ENCODE measurements around the gene TLN1. TPM values are rescaled to one million over a fixed set of nuclear protein-coding genes. Genes with fewer than 3 reads are reported as not detected.

Gene TLN1
- 445 and 453 TPM in 2 replicates for total RNA-seq

GRCh38 chr9:35732185-35732799 is at the start of gene TLN1, which contains the start of gene CREB3:
TSS of gene TLN1 (minus strand) at chr9:35732195. CDS start at chr9:35725694, 6,501 bp downstream.
TSS of gene CREB3 (plus strand) at chr9:35732666. CDS start at chr9:35732773, 107 bp downstream.

DNA sequence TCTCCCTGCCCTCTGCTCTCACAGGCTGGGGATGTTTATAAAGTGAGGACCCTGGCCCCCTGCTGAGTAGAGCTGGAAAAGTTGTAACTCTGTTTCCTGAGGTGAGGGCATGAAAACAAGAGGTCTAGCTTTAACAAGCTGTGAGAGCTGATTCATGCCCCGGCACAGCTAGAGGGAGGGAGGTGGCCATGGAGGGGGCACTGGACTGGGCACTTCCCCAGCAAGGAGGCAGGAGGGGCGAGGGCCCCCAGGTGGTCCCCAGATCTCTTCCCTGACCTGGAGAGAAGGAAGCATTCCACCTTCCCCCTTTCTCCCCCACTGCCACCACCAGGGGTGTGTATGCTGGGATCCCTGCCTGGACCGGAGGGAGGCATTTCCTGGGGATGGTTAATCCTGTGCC is 22.3 kb upstream of the TLN1 start, which contains the start of gene MSMP:
Gene MSMP, minus strand, starts transcription at position 13 of the 400 bp plus-strand sequence. CDS start 147 bp downstream, outside the sequence.

DNA sequence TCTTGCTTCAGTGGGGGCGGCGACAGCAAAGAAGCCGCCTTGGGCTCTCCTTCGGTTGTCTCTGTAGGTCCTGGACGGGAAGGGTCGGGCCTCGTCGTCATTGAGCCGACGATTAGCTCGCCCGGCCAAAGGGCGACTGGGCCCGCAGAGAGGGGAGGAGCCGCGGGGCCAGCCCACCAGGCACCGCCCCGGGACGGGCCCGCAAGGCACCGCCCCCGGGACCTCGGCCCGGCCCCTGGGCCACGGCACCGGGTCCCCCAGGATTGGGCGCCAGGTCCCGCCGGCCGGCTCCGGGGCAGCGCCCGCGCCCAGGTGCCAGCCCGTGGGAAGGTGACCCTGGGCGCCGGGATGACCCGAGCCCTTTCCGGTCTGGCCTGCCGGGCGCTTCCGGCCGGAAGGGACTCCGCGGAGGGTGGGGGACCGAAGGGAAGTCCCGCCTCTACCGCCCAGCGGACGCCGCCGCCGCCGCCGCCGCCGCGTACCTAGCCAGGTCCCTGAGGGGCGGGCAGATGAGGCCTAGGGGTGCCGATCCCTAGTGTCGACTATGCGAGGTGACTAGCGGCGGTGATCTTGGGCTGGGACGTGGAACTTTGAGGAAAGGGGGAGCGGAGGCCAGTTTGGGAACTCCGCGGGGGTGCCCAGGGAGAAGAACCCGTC is 17.0 kb upstream of the TLN1 start, which contains the start of the genes GBA2 and RGP1:
Gene GBA2, minus strand, starts transcription at position 371 of the 657 bp plus-strand sequence. CDS start 524 bp downstream, outside the sequence.
Gene RGP1, plus strand, starts transcription at position 430 of the 657 bp plus-strand sequence. CDS start 469 bp downstream, outside the sequence.

DNA sequence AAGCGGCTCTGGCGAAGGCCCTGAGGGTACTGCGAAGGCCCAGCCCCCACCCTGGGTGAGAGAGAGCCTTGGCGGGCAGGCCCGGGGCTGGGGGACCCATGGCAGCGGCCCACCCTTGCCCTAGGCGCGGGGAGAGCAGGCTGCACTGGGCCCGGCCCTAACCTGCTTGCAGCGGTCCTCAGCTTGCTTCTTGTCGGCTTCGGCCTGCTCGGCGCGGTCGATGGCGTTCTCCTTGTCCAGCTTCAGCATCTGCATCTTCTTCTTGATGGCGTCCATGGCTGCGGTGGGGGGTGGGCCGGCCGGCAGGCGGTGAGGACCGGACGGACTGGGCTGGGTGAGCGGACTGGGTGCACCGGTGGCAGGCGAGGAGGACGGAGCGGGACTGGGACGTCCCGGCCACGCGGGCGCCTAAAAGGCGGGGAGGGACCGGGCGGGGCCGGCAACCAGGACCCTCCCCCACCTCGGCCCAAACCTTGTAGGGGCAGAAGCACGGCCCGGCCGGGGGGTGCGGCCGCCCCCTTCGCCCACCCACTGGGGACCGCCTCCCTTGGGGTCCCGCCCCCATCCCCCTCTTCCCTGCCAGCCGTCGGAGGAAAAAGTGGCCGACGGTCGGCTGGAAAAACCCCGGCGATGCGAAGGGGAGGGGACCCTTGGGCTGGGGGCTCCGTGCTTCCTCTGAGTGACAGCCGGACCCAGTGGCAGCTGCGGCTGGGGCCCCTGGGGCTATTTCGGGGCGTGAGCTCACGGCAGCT is 42.3 kb downstream of the TLN1 start, which contains the start of gene TPM2:
Gene TPM2, minus strand, starts transcription at position 384 of the 752 bp plus-strand sequence. Its CDS starts 108 bp downstream, at position 276.

GRCh38 chr9:35673132-35674024 is 58.6 kb downstream of the TLN1 start, which contains the start of gene CA9:
TSS of gene CA9 (plus strand) at chr9:35673928. CDS start at chr9:35673960, 32 bp downstream.

DNA sequence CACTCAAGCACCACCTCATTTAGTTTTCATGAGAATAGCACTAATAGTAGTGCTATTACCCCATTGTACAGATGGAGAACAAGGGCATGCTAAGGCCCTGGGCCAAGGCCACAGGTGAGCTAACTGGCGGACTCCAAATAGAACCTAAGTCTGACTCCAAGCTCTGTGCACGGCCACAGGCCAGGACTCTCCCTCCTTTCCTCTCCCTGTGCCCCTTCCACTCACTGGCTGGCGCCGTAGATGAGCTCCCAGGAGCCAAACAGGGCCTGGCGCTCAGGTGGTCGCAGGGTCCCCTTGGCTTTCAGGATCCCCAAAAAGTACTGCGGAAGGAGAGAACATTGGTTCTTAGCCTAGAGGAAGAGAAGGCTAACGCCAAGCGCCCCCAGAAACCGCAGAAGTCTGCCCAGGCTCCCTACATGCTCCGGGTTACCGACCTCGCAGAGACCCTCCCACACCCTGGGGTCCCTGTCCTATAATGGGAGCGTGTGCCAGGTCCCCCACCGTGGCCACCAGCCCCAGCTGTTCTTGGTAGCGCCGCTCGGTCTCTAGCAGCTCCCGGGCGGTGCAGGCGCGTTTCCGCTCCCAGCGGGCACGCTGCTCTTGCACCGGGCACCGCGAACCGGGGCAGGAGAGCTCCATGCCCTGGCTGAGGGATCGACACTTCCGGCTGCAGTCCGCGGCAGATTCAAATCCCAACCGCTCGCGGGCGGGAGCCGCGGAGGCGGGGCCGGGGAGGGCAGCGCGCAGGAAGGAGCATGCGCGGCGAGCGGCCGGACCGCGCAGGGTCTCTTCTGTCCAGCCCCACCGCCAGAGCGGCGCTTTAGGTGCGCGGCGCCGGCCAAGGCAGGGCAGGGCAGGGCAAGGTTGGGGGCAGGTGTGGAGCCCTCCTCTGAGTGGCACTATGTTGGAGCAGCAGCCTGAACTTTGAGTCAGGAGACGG is 67.2 kb downstream of the TLN1 start, which contains the start of gene ARHGEF39:
Gene ARHGEF39, minus strand, starts transcription at position 665 of the 940 bp plus-strand sequence. Its CDS starts 26 bp downstream, at position 639.

GRCh38 chr9:35658137-35658967 is 73.6 kb downstream of the TLN1 start, which contains the start of gene CCDC107:
TSS of gene CCDC107 (plus strand) at chr9:35658292. CDS start at chr9:35658380, 88 bp downstream.

DNA sequence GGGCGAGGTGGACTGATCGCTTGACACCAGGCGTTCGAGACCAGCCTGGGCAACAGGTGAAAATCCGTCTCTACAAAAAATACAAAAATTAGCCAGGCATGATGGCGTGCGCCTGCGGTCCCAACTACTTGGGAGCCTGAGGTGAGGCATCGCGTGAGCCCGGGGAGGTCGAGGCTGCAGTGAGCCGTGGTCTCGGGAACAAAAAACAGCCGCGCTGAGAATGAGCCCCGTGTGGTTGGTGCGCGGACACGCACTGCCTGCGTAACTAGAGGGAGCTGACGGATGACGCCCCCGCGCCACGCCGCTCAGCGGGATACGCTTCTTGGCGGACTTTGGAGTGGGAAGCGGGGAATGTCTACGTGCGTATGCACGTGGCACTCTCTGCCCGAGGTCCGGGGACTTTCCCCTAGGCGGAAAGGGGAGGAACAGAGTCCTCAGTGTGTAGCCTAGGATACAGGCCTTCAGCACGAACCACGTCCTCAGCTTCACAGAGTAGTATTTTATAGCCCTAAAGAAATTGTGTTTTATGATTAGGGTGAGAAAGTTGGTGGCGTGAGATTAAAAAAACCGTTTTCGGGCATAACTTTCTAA is 74.4 kb downstream of the TLN1 start, which contains the start of gene RMRP:
Gene RMRP, minus strand, starts transcription at position 474 of the 591 bp plus-strand sequence.

GRCh38 chr9:35650341-35651158 is 81.4 kb downstream of the TLN1 start, which contains the start of gene SIT1:
TSS of gene SIT1 (minus strand) at chr9:35650931. CDS start at chr9:35650853, 78 bp downstream.

Other genes starting within 250 kb of the TLN1 start
- gene RUSC2, start 242.1 kb downstream of the TLN1 start, total RNA-seq: 17.5 and 27.0 TPM in 2 replicates
- 7.3 and 15.7 TPM in 2 replicates for gene TESK1, start 126.9 kb downstream of the TLN1 start, total RNA-seq
- gene CD72, start 113.8 kb downstream of the TLN1 start, total RNA-seq: 2.0 and 3.5 TPM in 2 replicates
- gene SIT1, start 81.3 kb downstream of the TLN1 start, total RNA-seq: 0.29 TPM in 1 of 2 replicates, not detected in the other
- gene RMRP, start 74.2 kb downstream of the TLN1 start, total RNA-seq: 6,137 and 10,606 TPM in 2 replicates
- 12.4 and 19.8 TPM in 2 replicates for gene CCDC107, start 73.9 kb downstream of the TLN1 start, total RNA-seq
- 0.50 and 2.9 TPM in 2 replicates for gene ARHGEF39, start 67.0 kb downstream of the TLN1 start, total RNA-seq
- 2.3 and 5.8 TPM in 2 replicates for gene CA9, start 58.3 kb downstream of the TLN1 start, total RNA-seq
- gene TPM2, start 42.3 kb downstream of the TLN1 start, total RNA-seq: 880 and 967 TPM in 2 replicates
- gene CREB3, start 471 bp upstream of the TLN1 start, total RNA-seq: 71.4 and 79.2 TPM in 2 replicates
- 17.5 and 20.1 TPM in 2 replicates for gene GBA2, start 17.0 kb upstream of the TLN1 start, total RNA-seq
- 13.4 and 17.2 TPM in 2 replicates for gene RGP1, start 17.1 kb upstream of the TLN1 start, total RNA-seq
- 1.2 TPM in 1 of 2 replicates, not detected in the other for gene MSMP, start 22.1 kb upstream of the TLN1 start, total RNA-seq
- 48.6 and 54.3 TPM in 2 replicates for gene NPR2, start 59.4 kb upstream of the TLN1 start, total RNA-seq
- gene SPAG8, start 80.1 kb upstream of the TLN1 start, total RNA-seq: 0.99 and 1.5 TPM in 2 replicates
- 12.1 and 30.5 TPM in 2 replicates for gene HINT2, start 82.8 kb upstream of the TLN1 start, total RNA-seq
- gene FAM221B, start 96.5 kb upstream of the TLN1 start, total RNA-seq: not detected in 2 replicates
- gene TMEM8B, start 97.0 kb upstream of the TLN1 start, total RNA-seq: 6.5 and 7.4 TPM in 2 replicates
- gene OR13J1, start 138.2 kb upstream of the TLN1 start, total RNA-seq: not detected in 2 replicates
- gene HRCT1, start 174.0 kb upstream of the TLN1 start, total RNA-seq: 0.15 and 0.83 TPM in 2 replicates
- under 0.01 TPM in 1 of 2 replicates, not detected in the other for gene SPAAR, start 177.3 kb upstream of the TLN1 start, total RNA-seq
- not detected in 2 replicates for gene OR2S2, start 226.0 kb upstream of the TLN1 start, total RNA-seq